ENCODE measurements around the gene NKTR. TPM values are rescaled to one million over a fixed set of nuclear protein-coding genes. Genes with fewer than 3 reads are reported as not detected.

The NKTR gene
- total RNA-seq, 1 donor from 2014 or later, result 118 TPM

DNA sequence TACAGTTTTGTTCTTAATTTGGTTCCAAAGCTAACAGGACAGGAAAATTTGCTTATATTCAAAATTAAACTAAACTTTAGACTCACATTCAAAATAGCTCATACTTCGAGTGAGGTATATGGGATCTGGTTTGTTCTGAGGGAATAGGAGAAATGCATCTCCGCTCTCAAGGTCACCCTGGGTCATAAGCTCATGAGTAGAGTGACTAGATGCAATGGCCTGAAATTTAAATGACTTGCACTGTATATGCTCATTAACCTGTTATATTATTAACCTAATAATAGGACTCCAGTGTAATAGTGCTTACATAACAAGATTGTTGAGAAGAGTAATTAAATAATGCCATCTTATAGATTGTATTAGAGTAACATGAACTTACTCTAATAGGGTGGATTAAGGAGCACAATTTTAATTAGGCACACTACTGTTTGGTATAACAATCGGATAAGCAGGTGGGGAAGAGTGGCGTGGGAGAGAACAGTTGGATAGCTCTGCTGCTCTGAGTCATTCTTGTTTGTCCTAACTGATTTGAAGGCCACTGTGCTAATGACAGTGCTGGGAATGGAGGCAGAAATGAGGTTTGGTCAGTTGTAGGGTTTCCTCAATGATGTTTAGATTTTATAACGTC is 5.2 kb downstream of the NKTR start:
- H3K27ac Mint-ChIP-seq (ENCODE audit: unreplicated experiment), result no peak overlapping the region

GRCh38 chr3:42608581-42608980 is 8.1 kb downstream of the NKTR start:
- TF ChIP-seq, protein P1, sequence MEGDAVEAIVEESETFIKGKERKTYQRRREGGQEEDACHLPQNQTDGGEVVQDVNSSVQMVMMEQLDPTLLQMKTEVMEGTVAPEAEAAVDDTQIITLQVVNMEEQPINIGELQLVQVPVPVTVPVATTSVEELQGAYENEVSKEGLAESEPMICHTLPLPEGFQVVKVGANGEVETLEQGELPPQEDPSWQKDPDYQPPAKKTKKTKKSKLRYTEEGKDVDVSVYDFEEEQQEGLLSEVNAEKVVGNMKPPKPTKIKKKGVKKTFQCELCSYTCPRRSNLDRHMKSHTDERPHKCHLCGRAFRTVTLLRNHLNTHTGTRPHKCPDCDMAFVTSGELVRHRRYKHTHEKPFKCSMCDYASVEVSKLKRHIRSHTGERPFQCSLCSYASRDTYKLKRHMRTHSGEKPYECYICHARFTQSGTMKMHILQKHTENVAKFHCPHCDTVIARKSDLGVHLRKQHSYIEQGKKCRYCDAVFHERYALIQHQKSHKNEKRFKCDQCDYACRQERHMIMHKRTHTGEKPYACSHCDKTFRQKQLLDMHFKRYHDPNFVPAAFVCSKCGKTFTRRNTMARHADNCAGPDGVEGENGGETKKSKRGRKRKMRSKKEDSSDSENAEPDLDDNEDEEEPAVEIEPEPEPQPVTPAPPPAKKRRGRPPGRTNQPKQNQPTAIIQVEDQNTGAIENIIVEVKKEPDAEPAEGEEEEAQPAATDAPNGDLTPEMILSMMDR (IDR thresholded peaks at IDR 0.05; ENCODE audit: unreplicated experiment), result no peak
- peaks cover 43% of the 10 kb centered on the region for H3K4me1 Mint-ChIP-seq (ENCODE audit: unreplicated experiment)
- peaks cover 12% of the 10 kb centered on the region for H3K36me3 Mint-ChIP-seq (ENCODE audit: low read depth, unreplicated experiment)
- H3K4me3 Mint-ChIP-seq (ENCODE audit: unreplicated experiment), result no peak overlapping the region
- H3K9me3 Mint-ChIP-seq (ENCODE audit: unreplicated experiment), result no peaks in the 10 kb centered on the region
- H3K27ac Mint-ChIP-seq (ENCODE audit: unreplicated experiment), result no peak overlapping the region
- no peak for DNase-seq (ENCODE audit: low spot score)
- no peaks in the 10 kb centered on the region for H3K27me3 Mint-ChIP-seq (ENCODE audit: unreplicated experiment)

More for the DNA sequence above, 5.2 kb downstream of the NKTR start:
- TF ChIP-seq, protein P1 (IDR thresholded peaks at IDR 0.05; ENCODE audit: unreplicated experiment), result no peak
- no peak for DNase-seq (ENCODE audit: low spot score)
- H3K4me1 Mint-ChIP-seq (ENCODE audit: unreplicated experiment), result peaks cover 36% of the 10 kb centered on the region
- H3K9me3 Mint-ChIP-seq (ENCODE audit: unreplicated experiment), result no peaks in the 10 kb centered on the region
- peaks cover 16% of the 10 kb centered on the region for H3K36me3 Mint-ChIP-seq (ENCODE audit: low read depth, unreplicated experiment)
- H3K4me3 Mint-ChIP-seq (ENCODE audit: unreplicated experiment), result no peak overlapping the region
- peaks cover 2% of the 10 kb centered on the region for H3K27me3 Mint-ChIP-seq (ENCODE audit: unreplicated experiment)

GRCh38 chr3:42610976-42611375 is 10.5 kb downstream of the NKTR start:
- TF ChIP-seq, protein P1 (IDR thresholded peaks at IDR 0.05; ENCODE audit: unreplicated experiment), result no peak
- H3K4me3 Mint-ChIP-seq (ENCODE audit: unreplicated experiment), result no peak overlapping the region
- no peaks in the 10 kb centered on the region for H3K9me3 Mint-ChIP-seq (ENCODE audit: unreplicated experiment)
- H3K4me1 Mint-ChIP-seq (ENCODE audit: unreplicated experiment), result peaks cover 41% of the 10 kb centered on the region
- peak overlapping the region; percentile 74 for H3K27ac Mint-ChIP-seq (ENCODE audit: unreplicated experiment)
- peaks cover 7% of the 10 kb centered on the region for H3K36me3 Mint-ChIP-seq (ENCODE audit: low read depth, unreplicated experiment)
- no peak for DNase-seq (ENCODE audit: low spot score)
- no peaks in the 10 kb centered on the region for H3K27me3 Mint-ChIP-seq (ENCODE audit: unreplicated experiment)

GRCh38 chr3:42612217-42612616 is 11.7 kb downstream of the NKTR start:
- TF ChIP-seq, protein P1 (IDR thresholded peaks at IDR 0.05; ENCODE audit: unreplicated experiment), result no peak
- no peak for DNase-seq (ENCODE audit: low spot score)
- Mint-ChIP-seq H3K27ac (ENCODE audit: unreplicated experiment) (peak overlapping the region; percentile 55), H3K4me3 (ENCODE audit: unreplicated experiment) (no peak overlapping the region), H3K9me3 (ENCODE audit: unreplicated experiment) (no peaks in the 10 kb centered on the region), H3K27me3 (ENCODE audit: unreplicated experiment) (no peaks in the 10 kb centered on the region), H3K36me3 (ENCODE audit: low read depth, unreplicated experiment) (peaks cover 5% of the 10 kb centered on the region), H3K4me1 (ENCODE audit: unreplicated experiment) (peaks cover 49% of the 10 kb centered on the region)

- H3K9me3 Mint-ChIP-seq (ENCODE audit: unreplicated experiment), result no peaks in the 10 kb centered on the region
- H3K27me3 Mint-ChIP-seq (ENCODE audit: unreplicated experiment), result no peaks in the 10 kb centered on the region
- no peaks in the 10 kb centered on the region for H3K36me3 Mint-ChIP-seq (ENCODE audit: low read depth, unreplicated experiment)
- no peak overlapping the region for H3K4me3 Mint-ChIP-seq (ENCODE audit: unreplicated experiment)
- peak overlapping the region; percentile 2 for H3K27ac Mint-ChIP-seq (ENCODE audit: unreplicated experiment)
- no peak for DNase-seq (ENCODE audit: low spot score)
- H3K4me1 Mint-ChIP-seq (ENCODE audit: unreplicated experiment), result peaks cover 49% of the 10 kb centered on the region
- TF ChIP-seq, protein P1 (IDR thresholded peaks at IDR 0.05; ENCODE audit: unreplicated experiment), result no peak
Measured at GRCh38 chr3:42612928-42613327, 12.4 kb downstream of the NKTR start.
